Measurements from ENCODE around the gene ADD3. TPM values are rescaled to one million over a fixed set of nuclear protein-coding genes. Genes with fewer than 3 reads are reported as not detected.

ADD3 gene
- polyA plus RNA-seq, 1 donor (not counting 4 experiments of a cell fraction or from before 2014, with no cell fraction given): 61.7 TPM

DNA sequence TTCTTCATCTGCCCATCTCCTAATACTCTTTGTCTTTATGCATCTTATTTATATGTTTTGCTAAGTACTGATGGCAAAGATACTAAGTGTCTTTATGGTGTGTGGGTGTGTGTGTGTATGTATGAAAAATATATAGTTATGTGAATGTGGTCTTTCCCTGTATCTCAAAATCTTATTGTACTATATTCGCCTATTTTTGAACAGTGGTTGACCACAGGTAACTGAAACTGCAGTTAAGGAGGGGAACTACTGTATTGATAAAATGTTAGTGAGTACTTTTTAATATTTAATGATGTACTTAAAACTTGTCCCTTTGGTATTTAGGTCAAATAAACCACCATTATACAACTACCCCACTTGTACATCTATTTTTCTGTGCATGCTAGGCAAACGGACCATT, 85.9 kb downstream of the ADD3 start:
- Histone ChIP-seq H3K79me2 (ENCODE audit: control insufficient read depth, insufficient read depth, low read length) (no peaks in the 10 kb centered on the region), H3K4me2 (ENCODE audit: control insufficient read depth, extremely low read depth, insufficient read depth, low read depth, low read length) (no peak overlapping the region), H3K4me3 (ENCODE audit: control insufficient read depth in 2 of 3, extremely low read depth in 1 of 3, insufficient read depth in 2 of 3, low read depth in 1 of 3, low read length in 3 of 3) (no peak overlapping the region), H3K9me3 (ENCODE audit: control insufficient read depth, low read depth, low read length) (no peaks in the 10 kb centered on the region), H3K27ac (ENCODE audit: control insufficient read depth, insufficient read depth, low read length) (no peak overlapping the region), H3K36me3 (ENCODE audit: control insufficient read depth in 2 of 2, extremely low read depth in 1 of 2, insufficient read depth in 2 of 2, low read length in 2 of 2) (no peaks in the 10 kb centered on the region), H3K9ac (ENCODE audit: control insufficient read depth, extremely low read depth, insufficient read depth, low read length) (no peak overlapping the region), H4K20me1 (ENCODE audit: control insufficient read depth, extremely low read depth, insufficient read depth, low read length) (no peaks in the 10 kb centered on the region), H2AFZ (ENCODE audit: control insufficient read depth, low read length) (no peak overlapping the region), H3K4me1 (ENCODE audit: control insufficient read depth, extremely low read depth, insufficient read depth, low read length) (peaks cover 3% of the 10 kb centered on the region), H3K27me3 (ENCODE audit: control insufficient read depth, extremely low read depth, insufficient read depth, low read length) (no peaks in the 10 kb centered on the region), H3K9me1 (ENCODE audit: control insufficient read depth, extremely low read depth, insufficient read depth, low read length) (no peaks in the 10 kb centered on the region)
- DNase-seq (ENCODE audit: low read depth, low spot score): no peak
- TF ChIP-seq EZH2 (IDR thresholded peaks at IDR 0.05; ENCODE audit: low read length): no peak
- TF ChIP-seq, protein P1, sequence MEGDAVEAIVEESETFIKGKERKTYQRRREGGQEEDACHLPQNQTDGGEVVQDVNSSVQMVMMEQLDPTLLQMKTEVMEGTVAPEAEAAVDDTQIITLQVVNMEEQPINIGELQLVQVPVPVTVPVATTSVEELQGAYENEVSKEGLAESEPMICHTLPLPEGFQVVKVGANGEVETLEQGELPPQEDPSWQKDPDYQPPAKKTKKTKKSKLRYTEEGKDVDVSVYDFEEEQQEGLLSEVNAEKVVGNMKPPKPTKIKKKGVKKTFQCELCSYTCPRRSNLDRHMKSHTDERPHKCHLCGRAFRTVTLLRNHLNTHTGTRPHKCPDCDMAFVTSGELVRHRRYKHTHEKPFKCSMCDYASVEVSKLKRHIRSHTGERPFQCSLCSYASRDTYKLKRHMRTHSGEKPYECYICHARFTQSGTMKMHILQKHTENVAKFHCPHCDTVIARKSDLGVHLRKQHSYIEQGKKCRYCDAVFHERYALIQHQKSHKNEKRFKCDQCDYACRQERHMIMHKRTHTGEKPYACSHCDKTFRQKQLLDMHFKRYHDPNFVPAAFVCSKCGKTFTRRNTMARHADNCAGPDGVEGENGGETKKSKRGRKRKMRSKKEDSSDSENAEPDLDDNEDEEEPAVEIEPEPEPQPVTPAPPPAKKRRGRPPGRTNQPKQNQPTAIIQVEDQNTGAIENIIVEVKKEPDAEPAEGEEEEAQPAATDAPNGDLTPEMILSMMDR (optimal IDR thresholded peaks at IDR 0.05 in 1 of 3, IDR thresholded peaks at IDR 0.05 in 1 of 3, conservative IDR thresholded peaks at IDR 0.05 in 1 of 3; ENCODE audit: extremely low read depth in 1 of 3, insufficient read depth in 2 of 3, low read length in 3 of 3): no peak
- no peak for FAIRE-seq
- dilution Hi-C loops (cut with MboI; ENCODE audit: extremely low pct_ligation_motif_present, low sequenced_read_pairs): no loop called here

DNA sequence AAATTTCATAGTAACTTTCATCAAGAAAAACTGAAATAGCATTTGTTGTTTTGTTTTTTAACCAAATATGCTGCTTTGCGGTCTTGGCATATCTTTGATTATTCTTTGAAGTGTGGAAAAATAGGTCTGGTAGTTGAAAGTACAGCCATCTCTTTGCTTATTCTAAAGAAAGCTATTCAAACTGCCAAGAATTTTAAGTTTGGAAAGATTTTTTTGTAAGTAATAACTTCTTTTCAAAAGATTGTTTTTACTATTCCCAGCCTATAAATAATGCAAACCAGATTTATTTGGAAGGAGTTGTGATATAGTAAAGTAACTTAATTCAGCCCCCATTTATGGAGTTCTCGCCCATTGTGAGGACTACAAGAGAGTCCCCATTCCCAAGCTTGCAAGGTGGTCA, 87.0 kb downstream of the ADD3 start:
- TF ChIP-seq EZH2 (IDR thresholded peaks at IDR 0.05; ENCODE audit: low read length): no peak
- TF ChIP-seq, protein P1 (optimal IDR thresholded peaks at IDR 0.05 in 1 of 3, IDR thresholded peaks at IDR 0.05 in 1 of 3, conservative IDR thresholded peaks at IDR 0.05 in 1 of 3; ENCODE audit: extremely low read depth in 1 of 3, insufficient read depth in 2 of 3, low read length in 3 of 3): no peak
- Histone ChIP-seq H3K9ac (ENCODE audit: control insufficient read depth, extremely low read depth, insufficient read depth, low read length) (no peak overlapping the region), H3K9me3 (ENCODE audit: control insufficient read depth, low read depth, low read length) (no peaks in the 10 kb centered on the region), H3K27ac (ENCODE audit: control insufficient read depth, insufficient read depth, low read length) (no peak overlapping the region), H3K4me2 (ENCODE audit: control insufficient read depth, extremely low read depth, insufficient read depth, low read depth, low read length) (no peak overlapping the region), H3K9me1 (ENCODE audit: control insufficient read depth, extremely low read depth, insufficient read depth, low read length) (no peaks in the 10 kb centered on the region), H2AFZ (ENCODE audit: control insufficient read depth, low read length) (no peak overlapping the region), H3K4me3 (ENCODE audit: control insufficient read depth in 2 of 3, extremely low read depth in 1 of 3, insufficient read depth in 2 of 3, low read depth in 1 of 3, low read length in 3 of 3) (no peak overlapping the region), H4K20me1 (ENCODE audit: control insufficient read depth, extremely low read depth, insufficient read depth, low read length) (no peaks in the 10 kb centered on the region), H3K4me1 (ENCODE audit: control insufficient read depth, extremely low read depth, insufficient read depth, low read length) (peaks cover 3% of the 10 kb centered on the region), H3K79me2 (ENCODE audit: control insufficient read depth, insufficient read depth, low read length) (no peaks in the 10 kb centered on the region), H3K27me3 (ENCODE audit: control insufficient read depth, extremely low read depth, insufficient read depth, low read length) (no peaks in the 10 kb centered on the region), H3K36me3 (ENCODE audit: control insufficient read depth in 2 of 2, extremely low read depth in 1 of 2, insufficient read depth in 2 of 2, low read length in 2 of 2) (no peaks in the 10 kb centered on the region)
- FAIRE-seq (no peak), DNase-seq (ENCODE audit: low read depth, low spot score) (no peak)
- dilution Hi-C loops (cut with MboI; ENCODE audit: extremely low pct_ligation_motif_present, low sequenced_read_pairs): no loop called here

All from keratinocyte (primary cell).